HepG2 (cell line): ENCODE measurements around the gene FAM162A. TPM values are rescaled to one million over a fixed set of nuclear protein-coding genes. Genes with fewer than 3 reads are reported as not detected.
A peak's percentile ranks its signal among the peaks of the same experiment; 100 is the strongest.

ENCODE experiments used
- BCL6 ChIP-seq: IDR thresholded peaks from 2 replicates; pipeline ENCODE4 v1.6.1; 2016; ENCODE audit warnings: missing genetic modification reagents, missing compliant biosample characterization
- MATR3 ChIP-seq: sonication (generic); formaldehyde crosslinking; IDR thresholded peaks from 2 replicates; pipeline ENCODE4 v1.4.0; 2020; ENCODE audit warnings: missing genetic modification reagents
- SIN3A ChIP-seq: IDR thresholded peaks from 2 replicates; pipeline ENCODE4 v1.6.1; 2011; ENCODE audit warnings: low read depth, mild to moderate bottlenecking, control low read depth, low read length, borderline replicate concordance
- ZNF547 ChIP-seq: sonication (generic); formaldehyde crosslinking; IDR thresholded peaks from 2 replicates; pipeline ENCODE4 v1.5.1; 2020; ENCODE audit warnings: mild to moderate bottlenecking, missing genetic modification reagents
- polyA plus RNA-seq, 8 experiments: library from polyadenylated mRNA; depleted of rRNA in 3 of 8; stranded (reverse) in 7 of 8; unstranded in 1 of 8; fragments of >200 nt; fragmentation: Illumina TruSeq in 4 of 8; extraction: Trizol in 4 of 8; gene quantifications; 2 replicates each; pipeline versions ENCODE4 v1.2.1 to v1.2.3, GENCODE V29; 2011 to 2016; ENCODE audit warnings: low read depth in 4 of 8, missing spikeins in 1 of 8, mixed read lengths in 1 of 8; ENCODE audit not compliant: insufficient read depth in 1 of 8
- total RNA-seq, 5 experiments: library from RNA; depleted of rRNA; stranded (reverse); fragments of >200 nt; fragmentation: Illumina TruSeq; extraction: Trizol; gene quantifications; 2 replicates each; pipeline ENCODE4 v1.2.3, GENCODE V29; 2016; ENCODE audit warnings: low read depth in 1 of 5
- TF ChIP-seq, protein P1 (sequence below): sonication (generic); formaldehyde crosslinking; IDR thresholded peaks from 2 replicates; pipeline ENCODE4; 2020; ENCODE audit warnings: missing genetic modification reagents, mild to moderate bottlenecking, borderline replicate concordance
- TF ChIP-seq, protein P2 (sequence below), 2 experiments: fragments of 450-650 bp in 1 of 2; sonication (generic) in 1 of 2; formaldehyde crosslinking in 1 of 2; IDR thresholded peaks; 2 replicates each; pipeline versions ENCODE4 v1.6.1 to v1.8.0; 2016 to 2022; ENCODE audit warnings: antibody characterized with exemption in 1 of 2, mild to moderate bottlenecking in 1 of 2, missing genetic modification reagents in 1 of 2
- TF ChIP-seq, protein P3 (sequence below), 2 experiments: sonication (generic) in 1 of 2; formaldehyde crosslinking in 1 of 2; IDR thresholded peaks; 2 replicates each; pipeline versions ENCODE4 v1.6.1 to v1.9.0; 2014 to 2022; ENCODE audit warnings: antibody characterized with exemption in 1 of 2, borderline replicate concordance in 1 of 2, inconsistent platforms in 1 of 2, low read depth in 1 of 2, missing genetic modification reagents in 1 of 2

Gene FAM162A
- total and polyA plus RNA-seq, 2 of the 13 experiments (the other 11 are each of a cell fraction or from before 2014, with no cell fraction given): 115 to 155 TPM

DNA sequence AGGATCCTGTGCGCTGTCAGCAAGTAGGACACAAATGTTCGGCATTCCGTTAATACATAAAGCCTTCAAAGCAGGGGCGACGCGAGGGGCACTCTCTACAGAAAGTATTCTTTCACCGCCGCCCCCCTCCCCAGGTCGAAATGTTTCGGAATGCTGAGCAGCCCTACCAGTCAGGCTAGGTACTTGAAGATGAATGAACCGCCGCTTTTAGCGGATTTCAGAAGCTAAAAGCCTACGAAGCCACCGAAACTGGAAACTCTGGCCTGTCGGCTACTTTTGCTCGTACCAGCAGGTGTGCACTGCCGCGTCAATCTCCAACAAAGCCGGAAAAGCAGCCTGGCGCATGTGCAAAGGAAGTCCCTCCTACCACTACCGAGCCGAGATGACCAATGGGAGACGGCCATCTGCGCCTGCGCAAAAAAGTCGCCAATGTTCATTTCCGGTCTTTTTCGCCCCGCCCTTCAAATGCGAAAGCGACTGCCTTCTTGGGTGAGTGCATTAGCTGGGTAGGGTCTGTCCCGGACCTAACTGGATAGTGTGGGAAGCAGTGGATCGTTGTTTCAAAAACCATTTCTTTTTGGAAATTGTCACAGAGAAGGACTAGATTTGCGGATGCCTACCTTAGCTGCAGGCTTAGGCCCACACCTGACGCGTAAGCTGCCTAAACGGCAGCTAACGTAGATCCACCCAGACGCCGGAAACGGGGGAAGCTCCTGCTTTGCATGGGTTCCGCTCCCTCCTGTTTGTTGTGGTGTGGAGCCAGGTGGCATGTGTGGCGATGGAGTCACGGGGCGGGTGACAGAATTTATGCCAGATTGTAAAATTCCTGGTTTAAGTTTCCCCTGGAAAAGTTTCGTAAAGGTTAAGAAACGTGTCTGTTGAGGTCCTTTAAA is 32.0 kb downstream of the FAM162A start, which contains the start of gene WDR5B (continued):
- TF ChIP-seq, protein P1, sequence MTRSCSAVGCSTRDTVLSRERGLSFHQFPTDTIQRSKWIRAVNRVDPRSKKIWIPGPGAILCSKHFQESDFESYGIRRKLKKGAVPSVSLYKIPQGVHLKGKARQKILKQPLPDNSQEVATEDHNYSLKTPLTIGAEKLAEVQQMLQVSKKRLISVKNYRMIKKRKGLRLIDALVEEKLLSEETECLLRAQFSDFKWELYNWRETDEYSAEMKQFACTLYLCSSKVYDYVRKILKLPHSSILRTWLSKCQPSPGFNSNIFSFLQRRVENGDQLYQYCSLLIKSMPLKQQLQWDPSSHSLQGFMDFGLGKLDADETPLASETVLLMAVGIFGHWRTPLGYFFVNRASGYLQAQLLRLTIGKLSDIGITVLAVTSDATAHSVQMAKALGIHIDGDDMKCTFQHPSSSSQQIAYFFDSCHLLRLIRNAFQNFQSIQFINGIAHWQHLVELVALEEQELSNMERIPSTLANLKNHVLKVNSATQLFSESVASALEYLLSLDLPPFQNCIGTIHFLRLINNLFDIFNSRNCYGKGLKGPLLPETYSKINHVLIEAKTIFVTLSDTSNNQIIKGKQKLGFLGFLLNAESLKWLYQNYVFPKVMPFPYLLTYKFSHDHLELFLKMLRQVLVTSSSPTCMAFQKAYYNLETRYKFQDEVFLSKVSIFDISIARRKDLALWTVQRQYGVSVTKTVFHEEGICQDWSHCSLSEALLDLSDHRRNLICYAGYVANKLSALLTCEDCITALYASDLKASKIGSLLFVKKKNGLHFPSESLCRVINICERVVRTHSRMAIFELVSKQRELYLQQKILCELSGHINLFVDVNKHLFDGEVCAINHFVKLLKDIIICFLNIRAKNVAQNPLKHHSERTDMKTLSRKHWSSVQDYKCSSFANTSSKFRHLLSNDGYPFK (CRISPR knock-in tag): peak; percentile 81
- TF ChIP-seq SIN3A: peak; percentile 87; the same call in 1 of the 2 replicates
- TF ChIP-seq, protein P2, sequence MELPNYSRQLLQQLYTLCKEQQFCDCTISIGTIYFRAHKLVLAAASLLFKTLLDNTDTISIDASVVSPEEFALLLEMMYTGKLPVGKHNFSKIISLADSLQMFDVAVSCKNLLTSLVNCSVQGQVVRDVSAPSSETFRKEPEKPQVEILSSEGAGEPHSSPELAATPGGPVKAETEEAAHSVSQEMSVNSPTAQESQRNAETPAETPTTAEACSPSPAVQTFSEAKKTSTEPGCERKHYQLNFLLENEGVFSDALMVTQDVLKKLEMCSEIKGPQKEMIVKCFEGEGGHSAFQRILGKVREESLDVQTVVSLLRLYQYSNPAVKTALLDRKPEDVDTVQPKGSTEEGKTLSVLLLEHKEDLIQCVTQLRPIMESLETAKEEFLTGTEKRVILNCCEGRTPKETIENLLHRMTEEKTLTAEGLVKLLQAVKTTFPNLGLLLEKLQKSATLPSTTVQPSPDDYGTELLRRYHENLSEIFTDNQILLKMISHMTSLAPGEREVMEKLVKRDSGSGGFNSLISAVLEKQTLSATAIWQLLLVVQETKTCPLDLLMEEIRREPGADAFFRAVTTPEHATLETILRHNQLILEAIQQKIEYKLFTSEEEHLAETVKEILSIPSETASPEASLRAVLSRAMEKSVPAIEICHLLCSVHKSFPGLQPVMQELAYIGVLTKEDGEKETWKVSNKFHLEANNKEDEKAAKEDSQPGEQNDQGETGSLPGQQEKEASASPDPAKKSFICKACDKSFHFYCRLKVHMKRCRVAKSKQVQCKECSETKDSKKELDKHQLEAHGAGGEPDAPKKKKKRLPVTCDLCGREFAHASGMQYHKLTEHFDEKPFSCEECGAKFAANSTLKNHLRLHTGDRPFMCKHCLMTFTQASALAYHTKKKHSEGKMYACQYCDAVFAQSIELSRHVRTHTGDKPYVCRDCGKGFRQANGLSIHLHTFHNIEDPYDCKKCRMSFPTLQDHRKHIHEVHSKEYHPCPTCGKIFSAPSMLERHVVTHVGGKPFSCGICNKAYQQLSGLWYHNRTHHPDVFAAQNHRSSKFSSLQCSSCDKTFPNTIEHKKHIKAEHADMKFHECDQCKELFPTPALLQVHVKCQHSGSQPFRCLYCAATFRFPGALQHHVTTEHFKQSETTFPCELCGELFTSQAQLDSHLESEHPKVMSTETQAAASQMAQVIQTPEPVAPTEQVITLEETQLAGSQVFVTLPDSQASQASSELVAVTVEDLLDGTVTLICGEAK (IDR thresholded peaks at IDR 0.05): no peak
- TF ChIP-seq, protein P2 (CRISPR knock-in tag; IDR thresholded peaks at IDR 0.05): peak; percentile 59; the same call in 1 of the 2 replicates
- TF ChIP-seq, protein P3, sequence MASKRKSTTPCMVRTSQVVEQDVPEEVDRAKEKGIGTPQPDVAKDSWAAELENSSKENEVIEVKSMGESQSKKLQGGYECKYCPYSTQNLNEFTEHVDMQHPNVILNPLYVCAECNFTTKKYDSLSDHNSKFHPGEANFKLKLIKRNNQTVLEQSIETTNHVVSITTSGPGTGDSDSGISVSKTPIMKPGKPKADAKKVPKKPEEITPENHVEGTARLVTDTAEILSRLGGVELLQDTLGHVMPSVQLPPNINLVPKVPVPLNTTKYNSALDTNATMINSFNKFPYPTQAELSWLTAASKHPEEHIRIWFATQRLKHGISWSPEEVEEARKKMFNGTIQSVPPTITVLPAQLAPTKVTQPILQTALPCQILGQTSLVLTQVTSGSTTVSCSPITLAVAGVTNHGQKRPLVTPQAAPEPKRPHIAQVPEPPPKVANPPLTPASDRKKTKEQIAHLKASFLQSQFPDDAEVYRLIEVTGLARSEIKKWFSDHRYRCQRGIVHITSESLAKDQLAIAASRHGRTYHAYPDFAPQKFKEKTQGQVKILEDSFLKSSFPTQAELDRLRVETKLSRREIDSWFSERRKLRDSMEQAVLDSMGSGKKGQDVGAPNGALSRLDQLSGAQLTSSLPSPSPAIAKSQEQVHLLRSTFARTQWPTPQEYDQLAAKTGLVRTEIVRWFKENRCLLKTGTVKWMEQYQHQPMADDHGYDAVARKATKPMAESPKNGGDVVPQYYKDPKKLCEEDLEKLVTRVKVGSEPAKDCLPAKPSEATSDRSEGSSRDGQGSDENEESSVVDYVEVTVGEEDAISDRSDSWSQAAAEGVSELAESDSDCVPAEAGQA (IDR thresholded peaks at IDR 0.05; ENCODE audit: low read depth): no peak
- TF ChIP-seq, protein P3 (CRISPR knock-in tag; IDR thresholded peaks at IDR 0.05; ENCODE audit: borderline replicate concordance): peak; percentile 66; the same call in 1 of the 2 replicates
- TF ChIP-seq BCL6 (CRISPR knock-in tag): no peak
- TF ChIP-seq ZNF547 (CRISPR knock-in tag): peak; percentile 46; the same call in 1 of the 2 replicates
- no peak for TF ChIP-seq MATR3 (CRISPR knock-in tag)
